Posterior cingulate gyrus (tissue), 11 donors: Measurements from ENCODE around the gene CCER1.
A peak's percentile ranks its signal among the peaks of the same experiment; 100 is the strongest.
"Not testable (repeated sequence)": the region's sequence is repeated elsewhere in the genome, so short reads cannot be mapped to it uniquely, and the experiment has no call there.

Experiments used
- DNase-seq, 10 donors: peaks; one replicate each; pipeline versions ENCODE4 v3.0.0 to v3.0.0-alpha.2; 2020 to 2021; ENCODE audit warnings: mixed read lengths in 3 of 10
- intact Hi-C: fragments of 100-400 bp; cut with DNase I; formaldehyde crosslinking; loops from one replicate; pipeline ENCODE4 v1.15.1; 2023

The CCER1 gene

DNA sequence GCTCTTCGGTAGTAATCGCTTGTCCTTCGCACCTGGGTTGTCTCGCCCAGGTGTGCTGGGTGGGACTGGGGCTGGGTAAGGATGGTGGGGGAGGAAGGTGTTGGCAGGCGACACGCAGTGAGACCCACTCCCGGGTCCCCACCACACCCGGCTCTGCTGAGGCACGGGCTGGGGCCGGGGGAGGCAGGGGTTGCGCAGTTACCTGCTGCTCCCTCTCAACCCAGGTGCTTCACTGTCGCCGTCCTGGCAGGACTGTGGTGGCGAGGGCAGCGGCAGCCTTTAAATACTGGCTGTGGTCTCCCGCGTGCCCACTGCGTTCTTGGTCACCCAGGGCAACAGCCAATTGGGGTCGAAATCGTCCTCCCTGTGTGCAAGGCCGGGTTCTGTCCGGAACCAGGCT, at the start of gene CCER1:
CCER1 (minus strand) TSS at position 256 of the 400 bp plus-strand sequence. CDS start 434 bp downstream, outside the sequence.
- intact Hi-C loops: no loop called here
- DNase-seq: peak in 3 of 10 donors; percentile 28 to 75 (median 73)

GRCh38 chr12:91003737-91004136, 48.8 kb upstream of the CCER1 start:
- intact Hi-C loops: no loop called here
- DNase-seq: no peak

DNA sequence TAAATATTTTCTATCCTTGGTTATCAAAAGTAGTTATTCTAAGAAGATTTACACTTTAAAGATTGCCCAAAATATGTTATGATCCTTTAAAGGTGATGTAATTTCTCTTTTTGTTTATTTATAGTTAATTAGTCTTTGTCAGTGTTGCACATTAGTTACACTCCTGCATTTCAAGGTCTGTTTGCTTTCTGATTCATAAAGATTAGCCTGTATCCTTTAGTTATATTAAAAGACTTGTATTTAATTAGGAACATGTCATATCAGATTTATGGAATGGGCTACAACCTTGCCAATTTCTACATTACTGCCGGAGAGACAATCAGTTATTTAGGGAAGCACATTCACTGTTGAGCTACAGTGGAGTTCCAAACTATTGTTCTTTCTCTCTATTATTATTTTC, 46.3 kb upstream of the CCER1 start:
- no peak for DNase-seq
- intact Hi-C loops: no loop called here

DNA sequence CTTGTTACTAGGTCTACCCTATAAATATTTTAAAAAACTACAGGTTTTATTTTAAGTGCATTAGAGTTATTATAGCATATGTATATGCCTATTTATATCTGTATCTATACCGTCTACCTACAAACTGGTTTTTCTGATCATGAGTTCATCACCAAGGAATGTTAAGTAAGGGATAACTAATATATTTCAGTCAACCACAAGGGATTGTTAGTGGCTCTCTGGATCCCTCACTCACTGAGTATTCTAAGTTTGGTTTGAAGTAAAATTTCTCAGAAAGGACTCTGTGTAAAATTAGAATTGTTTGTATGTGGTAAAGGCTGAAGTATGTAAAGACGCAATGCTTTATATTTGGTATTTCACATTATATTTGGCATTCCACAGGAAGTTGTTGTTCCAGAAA, 45.0 kb upstream of the CCER1 start:
- no peak for DNase-seq
- intact Hi-C loops: no loop called here

DNA sequence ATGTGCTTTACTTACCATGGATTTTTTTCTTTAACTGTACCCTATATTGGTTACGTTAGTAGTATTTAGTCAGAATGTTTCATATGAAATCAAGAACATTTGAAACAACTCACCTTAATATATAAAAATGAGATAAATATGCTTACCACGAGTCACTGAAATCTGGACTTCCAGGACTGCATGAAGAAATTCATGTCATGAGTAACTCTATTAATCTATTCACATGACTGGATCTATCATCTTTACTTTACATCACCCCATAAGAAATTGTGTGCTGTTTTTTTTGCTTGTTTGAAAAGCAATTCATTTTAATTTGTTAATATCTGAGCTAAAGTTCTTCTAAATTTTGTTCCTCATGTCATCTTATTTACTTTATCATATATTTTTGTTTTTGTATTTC, 44.6 kb upstream of the CCER1 start:
- intact Hi-C loops: no loop called here
- no peak for DNase-seq

GRCh38 chr12:90995010-90995409, 40.0 kb upstream of the CCER1 start:
- intact Hi-C loops: no loop called here
- DNase-seq: no peak

- DNase-seq: peak in 1 of 10 donors; percentile 15
- intact Hi-C loops: no loop called here
Measured at GRCh38 chr12:90991952-90992465, 37.0 kb upstream of the CCER1 start.

- no peak for DNase-seq
- intact Hi-C loops: no loop called here
Measured at GRCh38 chr12:90990611-90991010, 35.6 kb upstream of the CCER1 start.

DNA sequence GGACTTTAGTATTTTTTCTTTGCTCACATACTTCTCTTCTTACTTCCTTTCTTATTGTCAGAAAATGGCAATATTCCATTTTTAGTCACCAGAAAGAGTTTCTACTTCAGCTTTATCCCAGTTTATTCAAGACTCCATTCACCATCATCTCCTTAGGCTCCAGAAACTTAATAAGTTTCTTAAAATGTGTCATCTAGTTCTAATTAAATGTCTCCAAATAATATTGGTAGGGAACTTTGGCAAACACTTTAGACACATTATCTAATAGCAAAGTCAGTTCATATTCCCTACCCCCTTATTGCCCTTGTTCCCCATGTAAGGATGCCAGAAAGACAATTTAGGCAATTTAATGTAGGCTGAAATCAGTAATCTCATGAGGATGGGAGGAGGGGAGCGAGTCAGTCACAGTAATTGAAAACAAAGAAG, 34.7 kb upstream of the CCER1 start:
- intact Hi-C loops: no loop called here
- no peak for DNase-seq

DNA sequence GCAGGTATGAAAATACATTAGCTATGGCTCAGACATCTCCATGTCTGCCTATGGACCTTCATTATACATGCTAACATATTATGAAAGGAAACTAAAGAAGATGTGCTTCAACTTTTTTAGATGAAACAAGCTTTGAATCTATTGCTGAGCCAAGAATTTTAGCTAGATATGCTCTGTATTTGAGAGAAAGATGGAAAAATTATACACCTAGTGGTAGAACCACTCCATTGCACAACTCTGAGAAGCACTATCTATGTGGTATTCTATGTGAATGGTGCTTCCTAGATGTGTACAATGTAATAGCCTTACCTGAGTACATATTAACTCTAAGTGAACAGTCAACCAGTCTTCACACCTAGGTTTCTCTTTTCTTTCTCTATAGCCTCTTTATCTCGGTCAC, 32.5 kb upstream of the CCER1 start:
- intact Hi-C loops: no loop called here
- DNase-seq: no peak

DNA sequence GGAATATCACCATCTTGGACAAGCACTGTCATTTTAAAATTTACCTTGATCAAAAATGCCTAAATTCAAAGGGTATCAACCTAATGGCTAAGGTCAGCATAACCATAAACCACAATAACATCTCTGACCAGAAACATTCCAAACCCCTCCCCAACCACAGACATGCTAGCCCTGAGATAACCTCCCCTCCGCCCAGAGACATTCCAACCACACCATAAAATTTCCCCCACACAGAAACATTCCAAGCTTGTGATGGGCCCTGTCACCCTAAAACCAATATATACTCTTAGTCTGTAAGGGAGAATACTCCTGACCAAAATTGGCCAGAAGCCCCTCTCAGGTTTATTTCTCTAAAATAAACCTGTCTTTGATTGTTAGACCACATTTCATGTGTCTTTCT, 32.1 kb upstream of the CCER1 start:
- intact Hi-C loops: no loop called here

GRCh38 chr12:90985331-90985730, 30.4 kb upstream of the CCER1 start:
- intact Hi-C loops, DNase-seq: not testable (repeated sequence)

More for the DNA sequence above, 32.1 kb upstream of the CCER1 start:
- no peak for DNase-seq

DNA sequence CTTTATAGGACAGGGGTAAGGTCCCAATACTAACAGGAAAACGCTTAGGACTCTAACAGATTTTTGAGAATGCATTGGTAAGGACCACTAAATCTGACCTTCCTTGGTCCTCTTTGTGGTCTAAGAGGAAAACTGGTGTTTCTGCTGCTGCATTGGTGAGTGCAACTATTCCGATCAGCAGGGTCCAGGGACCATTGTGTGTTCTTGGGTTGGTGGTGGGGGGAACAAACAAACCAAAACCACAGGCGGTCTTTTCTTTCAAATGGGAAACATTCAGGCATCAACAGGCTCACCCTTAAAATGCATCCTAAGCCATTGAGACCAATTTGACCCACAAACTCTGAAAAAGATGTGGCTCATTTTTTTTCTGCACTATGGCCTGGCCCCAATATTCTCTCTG, 29.1 kb upstream of the CCER1 start:
- intact Hi-C loops: no loop called here
- no peak for DNase-seq

- no peak for DNase-seq
- intact Hi-C loops: no loop called here
Measured at GRCh38 chr12:90982170-90982569, 27.2 kb upstream of the CCER1 start.

DNA sequence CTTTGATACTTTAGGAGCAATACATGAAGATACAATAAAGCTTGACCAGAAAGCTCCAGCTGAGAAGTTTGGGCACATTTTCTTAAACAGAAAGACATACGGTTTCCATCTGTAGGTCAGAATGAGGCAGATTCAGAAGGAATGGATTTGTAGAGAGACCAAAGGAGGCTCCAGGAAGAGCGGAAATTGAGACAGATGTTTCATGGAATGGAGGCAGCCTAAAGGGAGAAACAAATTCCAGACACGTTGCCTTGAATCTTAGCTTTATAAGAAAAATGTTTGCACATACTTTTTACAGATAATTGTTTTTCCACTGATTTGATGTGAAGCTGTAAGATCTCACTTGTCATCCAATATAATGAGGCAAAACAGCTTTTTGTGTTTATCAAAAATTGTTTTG, 25.0 kb upstream of the CCER1 start:
- intact Hi-C loops: loop anchor here (5.0 kb wide), 2 partner anchors 347 to 377 kb away; no protein-coding TSS in a partner anchor
- DNase-seq: no peak

- peak in 1 of 10 donors; percentile 26 for DNase-seq
- intact Hi-C loops: loop anchor here (5.0 kb wide), 2 partner anchors 348 to 378 kb away; no protein-coding TSS in a partner anchor
Measured at GRCh38 chr12:90979019-90979418, 24.0 kb upstream of the CCER1 start.

DNA sequence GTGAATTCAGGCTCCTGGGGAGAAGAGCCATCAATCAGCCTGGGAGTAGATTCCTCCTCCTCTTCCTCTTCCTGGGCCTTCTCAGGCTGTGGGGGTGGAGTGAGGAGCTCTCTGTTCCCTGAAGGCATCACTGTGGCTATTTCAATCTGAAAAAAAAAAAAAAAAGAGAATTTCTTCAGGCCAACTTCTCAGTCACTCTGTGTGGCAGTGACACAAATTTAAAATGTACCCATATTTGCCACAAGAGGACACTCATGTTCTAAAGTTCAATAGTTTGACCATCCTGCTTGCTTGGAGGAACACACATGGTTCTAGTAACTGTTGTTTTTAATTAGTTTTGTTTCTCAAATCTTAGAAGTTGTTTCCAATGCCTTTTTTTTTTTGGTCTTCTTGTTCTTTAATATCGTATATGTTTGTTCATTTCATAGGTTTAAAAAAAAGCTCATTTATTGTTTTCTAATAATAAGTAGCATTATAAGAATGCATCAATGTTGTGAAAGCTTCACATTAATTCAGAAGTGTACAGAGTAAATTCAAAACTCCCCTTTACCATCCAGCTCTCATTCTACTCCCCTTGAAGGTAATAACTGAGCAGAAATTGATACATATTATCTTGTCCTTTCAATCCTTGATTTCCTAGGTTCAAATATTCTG, 23.3 kb upstream of the CCER1 start:
- intact Hi-C loops: loop anchor here (5.0 kb wide), 2 partner anchors 349 to 379 kb away; no protein-coding TSS in a partner anchor
- DNase-seq: peak in 1 of 10 donors; percentile 25

GRCh38 chr12:90977224-90977623, 22.2 kb upstream of the CCER1 start:
- intact Hi-C loops: loop anchor here (5.0 kb wide), 2 partner anchors 350 to 380 kb away; no protein-coding TSS in a partner anchor
- DNase-seq: no peak

DNA sequence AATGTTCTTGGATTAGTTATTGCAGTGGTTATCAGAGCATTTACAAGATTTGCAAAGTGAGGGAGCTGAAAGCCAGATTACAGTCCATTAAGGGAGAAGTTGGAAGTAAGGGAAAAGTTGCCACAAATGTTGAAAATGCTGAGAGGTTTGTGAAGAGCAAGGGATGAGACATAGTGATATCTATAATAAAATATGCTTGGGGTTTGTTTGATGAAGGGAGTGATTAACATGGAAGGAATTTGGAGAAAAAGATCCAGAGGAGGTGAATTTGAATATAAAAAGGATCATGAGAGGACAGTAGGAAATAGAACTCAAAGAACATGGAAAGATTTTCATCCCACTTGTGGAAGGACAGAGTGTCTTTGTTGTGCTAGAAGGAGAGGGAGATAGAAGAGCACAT, 19.3 kb upstream of the CCER1 start:
- no peak for DNase-seq
- intact Hi-C loops: no loop called here

DNA sequence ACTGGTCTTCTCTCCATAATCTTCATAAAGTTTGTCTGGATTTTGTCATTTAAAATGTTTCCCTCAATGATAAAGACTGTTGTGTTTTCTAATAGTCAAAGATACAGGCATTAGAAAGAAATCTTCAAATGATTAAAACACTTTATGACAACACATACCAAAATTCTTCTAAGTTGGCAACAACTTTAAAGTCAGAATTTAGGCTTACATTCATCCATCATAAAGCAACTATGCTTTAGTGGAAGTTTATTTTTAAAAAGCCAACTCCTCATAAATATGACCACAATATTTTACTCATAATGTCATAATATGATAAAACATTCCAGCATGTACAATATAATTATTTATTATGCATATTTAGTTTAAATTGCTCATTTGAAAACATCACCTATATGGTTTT, 17.2 kb upstream of the CCER1 start:
- intact Hi-C loops: no loop called here
- DNase-seq: no peak

GRCh38 chr12:90970911-90971310, 15.9 kb upstream of the CCER1 start:
- intact Hi-C loops: no loop called here
- DNase-seq: no peak

DNA sequence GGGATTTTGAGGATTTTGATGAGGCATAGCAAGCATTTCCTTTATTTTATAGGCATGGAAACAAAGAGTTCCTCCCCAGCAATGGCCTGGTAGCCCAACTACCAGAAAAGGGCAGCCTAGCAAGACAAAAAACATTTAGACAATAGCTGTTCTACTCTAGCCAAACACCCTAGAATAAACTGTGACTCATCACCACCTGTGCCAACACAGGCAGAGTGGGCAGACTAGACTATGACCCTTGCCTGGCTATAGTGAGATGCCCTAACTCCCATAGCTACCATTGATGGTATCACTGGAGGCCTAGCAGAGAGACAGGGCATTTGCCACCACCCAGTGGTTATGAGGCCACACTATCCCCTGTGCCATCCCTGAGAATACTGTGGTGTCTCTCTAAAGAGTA, 15.5 kb upstream of the CCER1 start:
- intact Hi-C loops: no loop called here
- DNase-seq: no peak
